Measurements from ENCODE around the gene CATSPER3. TPM values are rescaled to one million over a fixed set of nuclear protein-coding genes. Genes with fewer than 3 reads are reported as not detected.

Gene CATSPER3
- total RNA-seq, 2 donors from 2014 or later: 0.79 to 1.1 TPM

GRCh38 chr5:134949316-134949715, 18.4 kb upstream of the CATSPER3 start:
- H3K36me3 Mint-ChIP-seq (ENCODE audit: insufficient read depth in 2 of 2): peaks cover 2 to 5% of the 10 kb centered on the region in 2 donors
- ATAC-seq (replicated peaks in 1 of 2) (no peak), DNase-seq (no peak)
- H3K9me3 Mint-ChIP-seq: peaks cover 0 to 2% of the 10 kb centered on the region in 2 donors
- H3K4me1 Mint-ChIP-seq (ENCODE audit: low read depth): no peaks in the 10 kb centered on the region
- H3K4me3 Mint-ChIP-seq: no peak overlapping the region
- H3K27me3 Mint-ChIP-seq (ENCODE audit: low read depth): no peaks in the 10 kb centered on the region
- no peak overlapping the region for H3K27ac Mint-ChIP-seq

- Mint-ChIP-seq H3K27me3 (ENCODE audit: low read depth) (no peaks in the 10 kb centered on the region), H3K9me3 (peaks cover 3 to 6% of the 10 kb centered on the region in 2 donors), H3K27ac (no peak overlapping the region), H3K36me3 (ENCODE audit: insufficient read depth in 2 of 2) (peaks cover 5 to 14% of the 10 kb centered on the region in 2 donors), H3K4me1 (ENCODE audit: low read depth) (peaks cover 5% of the 10 kb centered on the region), H3K4me3 (no peak overlapping the region)
- peak in 1 of 2 donors; percentile 35 for ATAC-seq (replicated peaks in 1 of 2)
- no peak for DNase-seq
Observed at GRCh38 chr5:134957920-134958608, 9.6 kb upstream of the CATSPER3 start.

GRCh38 chr5:134958755-134959154, 9.0 kb upstream of the CATSPER3 start:
- Mint-ChIP-seq H3K4me3 (no peak overlapping the region), H3K36me3 (ENCODE audit: insufficient read depth in 2 of 2) (peaks cover 5 to 11% of the 10 kb centered on the region in 2 donors), H3K27ac (no peak overlapping the region), H3K27me3 (ENCODE audit: low read depth) (no peaks in the 10 kb centered on the region), H3K4me1 (ENCODE audit: low read depth) (peaks cover 9% of the 10 kb centered on the region), H3K9me3 (peaks cover 3 to 6% of the 10 kb centered on the region in 2 donors)
- no peak for DNase-seq
- ATAC-seq (replicated peaks in 1 of 2): no peak

GRCh38 chr5:134963098-134963497, 4.6 kb upstream of the CATSPER3 start:
- H3K36me3 Mint-ChIP-seq (ENCODE audit: insufficient read depth in 2 of 2): peaks cover 3 to 6% of the 10 kb centered on the region in 2 donors
- H3K9me3 Mint-ChIP-seq: no peaks in the 10 kb centered on the region
- H3K4me1 Mint-ChIP-seq (ENCODE audit: low read depth): peaks cover 32% of the 10 kb centered on the region
- ATAC-seq (replicated peaks in 1 of 2): no peak
- no peaks in the 10 kb centered on the region for H3K27me3 Mint-ChIP-seq (ENCODE audit: low read depth)
- DNase-seq: no peak
- H3K27ac Mint-ChIP-seq: no peak overlapping the region
- no peak overlapping the region for H3K4me3 Mint-ChIP-seq

GRCh38 chr5:134964359-134965270, 3.1 kb upstream of the CATSPER3 start:
- peaks cover 28% of the 10 kb centered on the region for H3K4me1 Mint-ChIP-seq (ENCODE audit: low read depth)
- peaks cover 3 to 9% of the 10 kb centered on the region in 2 donors for H3K36me3 Mint-ChIP-seq (ENCODE audit: insufficient read depth in 2 of 2)
- H3K9me3 Mint-ChIP-seq: no peaks in the 10 kb centered on the region
- H3K27ac Mint-ChIP-seq: peak overlapping the region; percentile 94
- ATAC-seq (replicated peaks in 1 of 2): peak; percentile 91 to 93
- no peaks in the 10 kb centered on the region for H3K27me3 Mint-ChIP-seq (ENCODE audit: low read depth)
- DNase-seq: peak; percentile 23 to 28
- H3K4me3 Mint-ChIP-seq: peak overlapping the region; percentile 63 to 73

GRCh38 chr5:134965271-134965825, 2.4 kb upstream of the CATSPER3 start:
- DNase-seq: peak; percentile 9 to 25
- ATAC-seq (replicated peaks in 1 of 2): peak; percentile 55 to 62

GRCh38 chr5:134968055-134968454, 348 bp downstream of the CATSPER3 start:
- H3K9me3 Mint-ChIP-seq: no peaks in the 10 kb centered on the region
- peaks cover 3 to 7% of the 10 kb centered on the region in 2 donors for H3K36me3 Mint-ChIP-seq (ENCODE audit: insufficient read depth in 2 of 2)
- peaks cover 28% of the 10 kb centered on the region for H3K4me1 Mint-ChIP-seq (ENCODE audit: low read depth)
- ATAC-seq (replicated peaks in 1 of 2): no peak
- H3K4me3 Mint-ChIP-seq: no peak overlapping the region
- no peak for DNase-seq
- H3K27ac Mint-ChIP-seq: no peak overlapping the region
- H3K27me3 Mint-ChIP-seq (ENCODE audit: low read depth): no peaks in the 10 kb centered on the region

More at GRCh38 chr5:134965271-134965825, 2.4 kb upstream of the CATSPER3 start:
- Mint-ChIP-seq H3K4me3 (peak overlapping the region; percentile 63 to 73), H3K27ac (peak overlapping the region; percentile 94), H3K9me3 (no peaks in the 10 kb centered on the region), H3K36me3 (ENCODE audit: insufficient read depth in 2 of 2) (peaks cover 3 to 9% of the 10 kb centered on the region in 2 donors), H3K27me3 (ENCODE audit: low read depth) (no peaks in the 10 kb centered on the region), H3K4me1 (ENCODE audit: low read depth) (peaks cover 28% of the 10 kb centered on the region)

GRCh38 chr5:134969166-134969565, 1.5 kb downstream of the CATSPER3 start:
- DNase-seq: no peak
- Mint-ChIP-seq H3K27ac (no peak overlapping the region), H3K9me3 (no peaks in the 10 kb centered on the region)

GRCh38 chr5:134975078-134975715, 7.5 kb downstream of the CATSPER3 start:
- no peak for ATAC-seq (replicated peaks in 1 of 2)
- Mint-ChIP-seq H3K9me3 (peaks cover 5 to 12% of the 10 kb centered on the region in 2 donors), H3K4me3 (no peak overlapping the region), H3K27me3 (ENCODE audit: low read depth) (no peaks in the 10 kb centered on the region), H3K4me1 (ENCODE audit: low read depth) (no peaks in the 10 kb centered on the region), H3K36me3 (ENCODE audit: insufficient read depth in 2 of 2) (peaks cover 7 to 13% of the 10 kb centered on the region in 2 donors), H3K27ac (no peak overlapping the region)
- DNase-seq: no peak

More at GRCh38 chr5:134969166-134969565, 1.5 kb downstream of the CATSPER3 start:
- no peak for ATAC-seq (replicated peaks in 1 of 2)
- Mint-ChIP-seq H3K4me3 (no peak overlapping the region), H3K4me1 (ENCODE audit: low read depth) (peaks cover 20% of the 10 kb centered on the region), H3K27me3 (ENCODE audit: low read depth) (no peaks in the 10 kb centered on the region), H3K36me3 (ENCODE audit: insufficient read depth in 2 of 2) (peaks cover 3 to 7% of the 10 kb centered on the region in 2 donors)

- Mint-ChIP-seq H3K36me3 (ENCODE audit: insufficient read depth in 2 of 2) (peaks cover 8 to 16% of the 10 kb centered on the region in 2 donors), H3K4me1 (ENCODE audit: low read depth) (no peaks in the 10 kb centered on the region), H3K27ac (no peak overlapping the region), H3K9me3 (peaks cover 5 to 15% of the 10 kb centered on the region in 2 donors), H3K27me3 (ENCODE audit: low read depth) (no peaks in the 10 kb centered on the region), H3K4me3 (no peak overlapping the region)
- DNase-seq (no peak), ATAC-seq (replicated peaks in 1 of 2) (no peak)
Observed at GRCh38 chr5:134975843-134976242, 8.1 kb downstream of the CATSPER3 start.

- DNase-seq (no peak), ATAC-seq (replicated peaks in 1 of 2) (no peak)
- Mint-ChIP-seq H3K4me3 (no peak overlapping the region), H3K27ac (no peak overlapping the region), H3K4me1 (ENCODE audit: low read depth) (no peaks in the 10 kb centered on the region), H3K36me3 (ENCODE audit: insufficient read depth in 2 of 2) (peaks cover 11 to 24% of the 10 kb centered on the region in 2 donors), H3K27me3 (ENCODE audit: low read depth) (no peaks in the 10 kb centered on the region), H3K9me3 (peaks cover 9 to 18% of the 10 kb centered on the region in 2 donors)
Observed at GRCh38 chr5:134976841-134977240, 9.1 kb downstream of the CATSPER3 start.

GRCh38 chr5:134979416-134979815, 11.7 kb downstream of the CATSPER3 start:
- Mint-ChIP-seq H3K9me3 (peaks cover 19 to 36% of the 10 kb centered on the region in 2 donors), H3K4me1 (ENCODE audit: low read depth) (no peaks in the 10 kb centered on the region), H3K36me3 (ENCODE audit: insufficient read depth in 2 of 2) (peaks cover 24 to 41% of the 10 kb centered on the region in 2 donors), H3K27me3 (ENCODE audit: low read depth) (no peaks in the 10 kb centered on the region), H3K4me3 (no peak overlapping the region), H3K27ac (no peak overlapping the region)
- ATAC-seq (replicated peaks in 1 of 2) (no peak), DNase-seq (no peak)

Data from activated T-cell treated with anti-CD3 and anti-CD28 coated beads, Interleukin-2, amount 50 U/mL, for 72 hours (primary cell).